Iris pigment epithelial cell (primary cell): ENCODE data around the gene MSX1.

Source experiments
- DNase-seq: peaks from one replicate; pipeline ENCODE4 v3.0.0-alpha.2; 2011; ENCODE audit warnings: low read depth

The MSX1 gene

DNA sequence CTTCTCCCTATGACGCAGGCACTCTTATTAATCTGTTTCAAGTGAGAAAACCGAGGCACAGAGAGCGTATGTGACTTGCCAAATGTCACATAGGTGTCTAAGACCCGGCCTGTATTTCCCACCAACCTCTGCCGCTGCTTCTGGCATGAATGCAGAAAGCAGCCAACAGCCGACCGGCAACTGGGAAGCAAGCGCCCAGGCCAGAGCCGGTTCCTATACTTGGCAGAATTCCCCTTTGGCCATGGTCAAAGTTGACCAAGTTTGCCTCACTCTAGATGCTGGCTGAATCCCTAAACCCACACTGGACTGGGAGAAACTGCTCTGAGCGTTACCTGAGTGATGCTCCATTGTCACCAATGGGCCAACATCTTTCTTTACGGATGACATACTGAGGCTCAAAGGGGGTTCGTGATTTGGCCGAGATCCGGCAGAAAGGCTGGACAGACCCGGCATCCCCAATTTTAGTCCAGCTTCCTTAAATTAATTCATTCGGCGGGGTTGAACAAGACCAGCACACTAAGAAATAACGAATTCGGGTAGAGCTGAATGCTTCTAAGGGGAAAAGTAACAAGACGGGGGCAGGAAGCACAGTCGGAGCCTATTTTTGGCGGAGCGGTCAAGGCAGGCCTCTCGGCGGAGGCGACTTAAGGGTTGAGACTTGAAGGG is 11.2 kb downstream of the MSX1 start:
- DNase-seq = no peak

DNA sequence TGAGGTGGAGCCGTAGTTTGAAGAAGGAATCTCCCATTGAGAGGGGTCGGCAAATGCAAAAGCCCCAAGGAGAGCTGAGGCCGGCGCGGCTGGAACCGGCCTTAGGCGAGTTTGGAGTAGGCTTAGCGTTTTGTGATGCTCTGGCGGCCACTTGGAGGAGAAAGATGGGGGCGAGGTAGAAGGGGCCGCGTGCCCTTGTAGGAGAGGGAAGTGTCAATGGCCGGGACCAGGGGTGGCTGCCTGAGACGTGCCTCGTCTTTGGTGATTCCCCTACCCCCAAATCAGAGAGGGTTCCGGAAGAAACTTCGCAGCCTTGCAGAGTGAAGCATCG is 11.7 kb downstream of the MSX1 start:
- DNase-seq = no peak

DNA sequence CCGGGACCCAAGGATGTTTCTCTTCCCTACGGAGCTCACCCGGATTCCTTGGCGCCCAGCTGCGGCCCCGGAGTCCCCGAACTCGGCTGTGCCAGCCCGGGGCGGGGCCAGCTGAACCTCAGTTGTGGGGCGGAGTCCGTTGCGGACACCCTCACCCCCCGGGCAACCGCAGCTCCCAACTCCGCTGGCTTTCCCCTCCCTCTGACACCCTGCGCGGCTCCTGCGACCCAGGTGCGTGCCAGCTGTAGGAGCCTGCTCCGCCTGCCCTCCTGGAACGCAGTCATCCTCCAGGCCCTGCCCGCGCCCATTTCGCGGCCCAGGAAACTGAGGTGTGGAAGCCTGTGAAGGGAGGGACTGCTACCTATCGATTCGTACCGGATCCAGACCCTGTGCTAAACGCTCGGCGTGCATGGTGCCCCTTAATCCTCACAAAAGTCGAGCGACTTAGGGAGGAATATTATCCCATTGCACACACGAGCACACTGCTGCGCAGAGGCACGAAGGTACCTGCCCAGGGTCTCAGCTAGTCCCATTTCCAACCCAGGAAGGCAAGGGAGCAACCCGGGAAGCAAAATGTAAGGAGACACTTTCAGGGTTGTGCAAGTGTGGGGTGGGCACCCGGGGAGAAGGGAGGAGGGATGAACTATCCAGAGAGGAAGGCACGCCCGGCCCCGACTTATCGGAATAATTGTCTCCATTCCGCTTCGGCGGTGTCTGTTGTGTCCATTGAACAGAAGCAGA is 12.3 kb downstream of the MSX1 start:
- no peak for DNase-seq

DNA sequence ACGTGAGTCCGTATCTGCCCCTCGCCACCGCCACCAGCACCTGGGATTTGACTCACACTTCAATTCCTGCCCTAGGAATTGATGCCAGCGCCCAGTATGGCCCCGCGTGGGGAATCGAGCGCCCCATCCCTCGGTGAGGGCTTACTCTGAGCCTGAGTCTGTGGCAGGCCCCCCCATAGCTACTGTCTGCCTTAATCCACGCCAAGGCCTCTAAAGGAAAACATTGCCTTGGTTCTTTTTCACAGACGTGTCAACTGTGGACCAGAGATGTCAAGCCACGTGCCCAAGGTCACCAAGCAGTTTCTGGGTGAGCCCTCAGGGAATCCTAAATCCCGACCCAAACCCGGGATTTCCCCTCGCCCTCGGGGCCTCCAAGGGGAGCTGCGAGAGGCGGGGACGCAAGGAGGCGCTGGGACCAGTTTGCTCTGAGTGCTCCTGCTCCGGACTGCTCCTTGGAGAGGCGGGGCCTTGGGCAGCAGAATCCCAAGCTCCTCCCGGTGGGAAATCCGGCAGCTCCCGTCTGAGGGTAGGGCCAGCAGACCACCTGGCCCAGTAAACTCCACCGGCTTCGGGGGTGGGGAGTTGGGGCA is 12.9 kb downstream of the MSX1 start:
- no peak for DNase-seq

DNA sequence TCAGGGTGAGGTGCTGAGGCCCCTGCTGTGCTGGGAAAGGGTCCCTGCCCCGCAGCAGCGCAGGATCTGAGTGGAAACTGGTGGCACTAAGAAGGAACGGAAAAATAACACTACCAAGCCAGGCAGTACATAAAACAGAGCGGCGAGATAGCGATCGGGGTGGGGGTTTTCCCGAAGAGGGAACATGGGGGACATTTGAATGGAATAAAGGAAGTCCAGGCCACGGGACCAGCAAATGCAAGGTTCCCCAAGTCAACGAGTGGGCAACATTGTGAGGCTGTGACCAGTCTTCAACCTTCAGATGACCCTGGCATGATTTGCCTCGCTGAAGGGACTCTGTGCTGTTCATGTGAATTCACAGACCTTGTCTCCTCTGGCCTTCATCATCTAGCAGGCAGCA is 13.7 kb downstream of the MSX1 start:
- DNase-seq = no peak

DNA sequence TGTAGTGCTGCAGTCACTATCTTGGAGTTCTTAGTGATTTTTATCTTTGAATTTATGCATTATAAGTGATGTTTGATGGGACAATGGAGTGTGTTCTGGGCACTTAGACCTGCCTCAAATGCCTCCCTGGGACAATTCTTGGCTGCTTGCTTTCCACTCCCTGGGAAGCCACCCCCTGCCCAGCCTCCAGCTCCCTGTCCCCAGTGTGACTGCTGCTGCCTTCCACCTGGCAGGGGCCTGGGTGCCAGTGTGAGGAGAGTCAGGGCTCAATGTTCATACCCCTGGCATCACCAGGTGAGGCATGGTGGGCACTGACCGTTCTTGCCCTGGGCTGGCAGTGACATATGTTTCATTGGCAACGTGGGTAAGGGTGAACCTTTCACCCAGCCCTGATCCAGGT is 14.8 kb downstream of the MSX1 start:
- no peak for DNase-seq

DNA sequence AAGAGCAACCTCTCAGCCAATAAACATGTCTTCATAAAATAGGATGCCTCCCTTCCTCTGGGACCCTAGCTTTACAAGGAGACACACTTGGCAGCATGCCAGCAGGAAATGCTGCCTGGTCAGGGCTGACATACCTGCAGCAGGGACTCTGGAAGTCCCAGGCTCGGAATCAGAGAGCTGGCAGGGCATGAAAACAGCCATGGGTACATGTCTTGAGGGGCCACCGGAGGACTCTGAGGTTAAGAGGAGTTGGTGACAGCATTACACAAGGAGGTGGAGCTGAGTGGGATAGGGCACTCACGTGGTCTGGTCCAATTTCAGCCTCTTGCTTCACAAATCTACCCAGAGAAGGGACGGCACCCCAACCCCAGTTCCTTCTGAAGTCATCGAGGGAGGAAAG is 15.7 kb downstream of the MSX1 start:
- no peak for DNase-seq

DNA sequence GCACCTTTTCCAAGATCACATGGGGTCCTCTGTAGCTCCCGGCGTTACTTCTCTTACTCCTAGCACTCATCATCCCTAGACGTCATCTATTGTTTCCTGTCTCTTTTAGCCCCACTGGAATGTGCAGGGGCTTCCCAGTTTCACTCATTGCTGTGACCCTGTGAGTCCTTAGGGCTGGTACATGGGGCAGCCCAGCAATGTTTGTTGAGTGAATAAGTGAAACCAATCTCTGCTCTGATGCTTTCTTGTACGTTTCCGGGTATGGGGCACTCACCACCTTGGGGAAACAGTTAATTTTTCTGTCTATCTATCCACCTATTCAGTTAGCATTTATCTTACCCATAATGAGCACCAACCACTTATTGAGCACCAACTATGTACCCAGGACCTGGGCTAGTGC is 16.1 kb downstream of the MSX1 start:
- no peak for DNase-seq

DNA sequence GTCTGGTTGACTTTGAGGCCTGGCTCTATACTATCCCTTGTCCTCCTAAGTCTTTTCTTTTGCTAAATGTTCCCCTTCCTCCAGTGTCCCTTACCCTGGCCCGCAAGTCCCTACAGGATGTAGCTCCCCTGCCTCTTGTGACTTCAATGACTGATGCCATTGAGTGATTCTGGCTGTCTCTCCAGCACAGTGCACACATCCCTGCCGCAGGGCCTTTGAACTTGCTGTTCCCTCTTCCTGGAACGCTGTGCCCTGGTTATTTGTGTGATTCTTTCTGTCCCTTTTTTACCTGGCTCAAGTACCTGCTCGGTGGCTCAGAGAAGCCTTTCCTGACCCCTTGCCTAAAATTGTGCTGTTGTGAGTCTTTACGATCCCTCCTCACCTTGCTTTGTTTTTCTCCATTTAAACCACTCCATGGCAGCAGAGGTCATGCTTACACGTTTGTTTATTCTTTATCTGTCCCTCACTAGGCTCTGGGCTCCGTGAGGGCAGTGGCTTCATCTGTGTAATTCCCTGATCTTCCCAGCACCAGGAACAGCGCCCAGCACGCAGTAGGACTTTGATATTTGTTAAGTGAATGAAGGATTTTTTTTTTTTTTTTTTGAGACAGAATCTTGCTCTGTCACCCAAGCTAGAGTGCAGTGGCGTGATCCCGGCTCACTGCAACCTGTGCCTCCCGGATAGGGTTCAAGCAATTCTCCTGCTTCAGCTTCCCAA is 17.6 kb downstream of the MSX1 start:
- no peak for DNase-seq

DNA sequence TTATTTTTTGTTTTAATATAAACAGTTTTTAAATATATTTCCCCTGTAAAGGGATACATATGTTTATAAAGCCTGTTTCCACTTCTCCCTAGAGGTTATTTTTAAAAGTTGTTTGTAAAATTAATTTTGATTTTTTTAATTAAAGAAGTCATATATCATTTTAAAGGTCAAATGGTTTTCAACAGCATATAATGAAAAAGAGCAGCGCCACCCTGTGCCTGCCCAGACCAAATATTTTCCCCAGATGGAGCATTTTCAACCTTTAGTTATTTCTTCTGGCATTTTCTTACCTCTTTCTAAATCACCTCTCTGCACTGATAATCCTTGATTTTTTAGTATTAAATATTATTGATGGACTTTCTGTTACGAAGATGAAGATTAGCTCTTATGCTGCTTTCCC is 21.0 kb downstream of the MSX1 start:
- peak; percentile 22 for DNase-seq

DNA sequence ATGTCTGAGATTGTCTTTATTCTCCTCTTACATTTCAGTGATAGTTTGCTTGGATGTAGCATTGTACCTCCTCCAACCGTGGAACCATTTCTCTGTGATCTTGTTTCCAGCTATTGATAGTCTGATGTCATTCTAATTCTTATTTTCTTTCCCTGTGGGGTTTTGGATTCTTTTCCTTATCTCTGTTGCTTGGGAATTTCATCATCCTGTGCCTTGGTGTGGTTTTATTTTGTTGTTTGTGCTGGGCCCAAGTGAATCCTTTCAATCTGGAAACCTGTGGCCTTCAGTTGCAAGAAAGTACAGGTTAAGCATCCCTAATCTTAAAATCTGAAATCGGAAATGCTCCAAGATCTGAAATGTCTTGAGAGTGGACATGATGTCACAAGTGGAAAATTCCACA is 22.0 kb downstream of the MSX1 start:
- DNase-seq = no peak

DNA sequence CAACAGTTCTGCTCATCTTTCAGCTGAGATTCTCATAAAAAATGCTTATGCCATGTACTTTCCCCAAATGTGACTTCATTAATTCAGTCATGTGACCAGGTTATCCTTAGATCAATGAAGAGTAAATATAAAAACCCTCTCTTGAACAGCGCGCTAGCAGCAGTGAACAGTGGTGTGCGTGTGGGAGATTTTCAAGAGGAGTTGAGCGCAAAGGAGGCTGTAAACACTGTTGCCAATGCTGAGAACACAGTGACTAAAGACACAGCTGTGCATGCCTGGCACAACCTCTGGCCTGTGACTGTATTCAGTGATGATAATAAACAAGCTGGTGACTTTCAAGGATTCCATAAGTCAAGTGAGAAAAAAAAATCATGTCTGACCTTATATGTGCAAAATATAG is 25.1 kb downstream of the MSX1 start:
- no peak for DNase-seq

DNA sequence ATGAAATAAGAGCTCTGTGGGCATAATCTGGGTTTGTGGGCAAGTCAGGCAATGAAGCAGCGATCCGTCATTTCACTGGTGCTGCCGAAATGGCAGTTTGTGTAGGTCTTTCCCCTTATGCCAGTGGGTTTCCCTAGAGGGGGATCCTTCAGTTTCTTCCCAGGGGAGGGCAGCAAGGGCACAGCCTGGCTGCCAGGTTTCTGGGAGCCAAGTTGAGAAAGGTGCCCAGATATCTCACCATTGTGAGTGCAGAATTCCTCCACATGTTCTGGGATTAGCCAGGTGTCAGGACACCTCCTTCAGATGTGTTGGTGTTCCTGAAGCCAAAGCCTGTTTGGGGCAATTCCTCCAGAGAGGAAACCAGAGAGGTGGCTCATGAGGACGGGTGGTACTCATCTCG is 28.0 kb downstream of the MSX1 start:
- no peak for DNase-seq

DNA sequence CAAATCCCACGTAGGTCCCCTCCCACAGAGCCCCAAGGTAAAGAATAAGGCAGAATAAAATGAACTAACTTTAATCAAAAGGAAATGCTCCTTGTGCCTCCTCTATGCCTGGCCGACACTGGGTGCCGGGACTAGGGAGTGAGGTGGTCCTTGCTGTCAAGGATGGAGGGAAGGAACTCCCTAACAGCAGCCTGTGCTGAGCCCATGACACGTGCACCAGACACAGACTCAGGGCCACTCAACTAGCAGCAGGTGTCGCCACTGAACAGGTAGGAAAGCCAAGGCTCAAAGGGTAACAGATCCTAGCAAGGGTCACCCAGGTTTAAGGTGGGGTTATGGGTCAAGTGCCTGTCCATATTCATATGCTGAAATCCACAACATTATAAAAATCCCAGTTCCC is 29.2 kb downstream of the MSX1 start:
- no peak for DNase-seq

DNA sequence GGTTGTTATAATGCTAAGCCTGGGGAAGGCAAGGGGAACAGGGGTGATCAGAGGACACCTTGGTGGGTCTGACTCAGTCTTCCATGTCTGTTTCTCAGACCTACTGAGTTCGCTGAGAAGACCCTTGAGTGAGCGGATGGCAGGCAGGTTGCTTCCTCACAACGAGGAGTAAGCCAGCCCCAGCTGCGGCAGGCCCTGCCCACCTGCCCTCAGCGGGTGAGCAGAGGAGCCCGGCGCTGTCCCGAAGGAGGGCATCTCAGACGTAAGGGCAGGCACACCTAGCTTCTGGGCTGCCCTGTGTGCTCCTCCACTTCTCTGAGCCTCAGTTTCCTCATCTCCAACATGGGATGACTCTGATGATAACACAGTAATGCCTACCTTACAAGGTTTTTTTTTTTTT is 30.3 kb downstream of the MSX1 start:
- no peak for DNase-seq

DNA sequence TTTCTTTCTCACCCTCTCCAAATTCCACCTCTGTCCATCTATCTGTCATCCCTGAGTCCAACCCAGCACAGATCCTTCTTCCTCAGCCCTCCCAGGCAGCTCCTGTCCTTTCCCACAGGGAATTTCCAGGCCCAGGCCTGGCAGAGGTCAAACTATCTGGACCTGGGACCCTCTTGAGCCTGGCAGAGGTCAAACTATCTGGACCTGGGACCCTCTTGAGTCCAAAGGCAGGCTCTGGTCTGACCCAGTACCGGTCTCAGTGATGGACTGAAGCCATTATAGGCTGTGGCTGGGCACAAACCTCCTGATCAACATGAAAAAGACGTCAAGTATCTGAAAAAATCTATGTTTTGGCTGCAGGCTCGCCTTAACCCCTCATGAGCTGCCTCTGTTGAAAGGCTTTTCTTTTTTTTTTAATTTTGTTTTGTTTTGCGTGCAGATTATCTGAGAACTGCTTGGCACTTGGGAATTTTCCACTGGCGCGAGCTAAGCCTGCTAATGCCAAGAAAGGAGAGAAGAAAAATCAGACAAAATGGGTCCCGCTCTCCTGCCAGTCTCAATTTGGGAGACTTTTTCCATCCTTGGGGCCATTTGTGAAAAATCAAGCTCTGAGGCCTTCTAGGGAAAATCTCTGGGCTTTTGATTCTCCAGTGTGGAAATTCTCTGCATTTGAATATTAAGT is 31.2 kb downstream of the MSX1 start:
- no peak for DNase-seq

DNA sequence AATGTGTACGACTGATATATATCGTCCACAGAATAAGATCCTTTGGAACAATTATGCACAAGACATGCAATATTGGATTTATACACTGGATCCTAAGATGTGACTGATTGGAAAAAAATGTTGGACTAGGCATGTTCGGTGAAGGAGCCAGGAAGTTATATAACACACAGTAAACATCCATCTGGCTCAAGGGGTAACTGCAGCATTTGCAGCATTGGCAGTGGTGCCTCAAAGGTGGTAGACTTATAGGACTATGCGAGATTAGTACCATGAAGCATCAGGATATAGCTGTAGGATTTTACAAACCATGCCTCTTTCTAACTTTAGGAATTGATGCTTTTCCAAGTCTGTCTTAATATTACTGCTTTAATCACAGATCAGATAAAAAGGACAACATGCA is 34.3 kb downstream of the MSX1 start:
- DNase-seq = no peak

DNA sequence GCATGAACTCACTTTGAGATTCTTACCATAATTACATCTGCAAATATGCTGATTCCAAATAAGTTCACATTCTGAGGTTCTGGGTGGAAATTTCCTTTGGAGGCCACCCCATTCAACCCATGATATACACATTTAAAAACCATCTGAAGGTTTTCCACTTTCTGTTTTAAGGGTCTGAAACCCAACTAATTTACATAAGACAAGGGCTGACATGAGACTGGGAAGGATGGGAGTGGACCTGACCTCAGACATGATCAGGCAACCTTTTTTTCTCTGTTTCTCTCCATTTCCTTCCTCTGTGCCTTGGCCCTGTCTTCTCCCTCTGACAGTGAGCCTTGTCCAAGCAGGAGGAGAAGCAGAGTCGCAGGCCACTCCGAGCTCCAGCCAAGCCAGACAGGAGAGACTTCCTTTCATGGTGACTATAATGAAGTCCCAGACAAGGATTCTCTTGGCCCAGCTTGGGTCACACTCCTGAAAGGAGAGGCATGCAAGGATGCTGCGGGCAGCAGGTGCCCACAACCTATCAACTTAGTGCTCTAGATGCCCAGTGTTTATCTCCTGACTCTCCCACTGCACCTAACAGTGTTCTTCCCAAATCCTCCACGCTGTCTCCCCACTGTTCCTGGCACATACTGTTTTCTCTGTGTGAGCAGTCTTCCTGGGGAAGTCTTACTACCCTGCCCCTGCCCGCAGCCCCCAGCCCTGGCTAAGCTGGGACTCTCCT is 39.9 kb downstream of the MSX1 start:
- no peak for DNase-seq

DNA sequence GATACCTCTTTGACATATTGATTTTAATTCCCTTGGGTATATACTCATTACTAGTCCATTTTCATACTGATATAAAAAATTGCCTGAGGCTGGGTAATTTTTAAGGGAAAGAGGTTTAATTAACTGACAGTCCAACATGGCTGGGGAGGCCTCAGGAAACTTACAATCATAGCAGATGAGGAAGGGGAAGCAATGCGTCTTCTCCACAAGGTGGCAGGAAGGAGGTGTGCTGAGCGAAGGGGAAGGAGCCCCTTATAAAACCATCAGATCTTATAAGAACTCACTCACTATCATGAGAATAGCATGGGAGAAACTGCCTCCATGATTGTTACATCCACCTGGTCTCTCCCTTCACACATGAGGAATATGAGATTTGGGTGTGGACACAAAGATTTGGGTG is 42.4 kb downstream of the MSX1 start:
- no peak for DNase-seq

DNA sequence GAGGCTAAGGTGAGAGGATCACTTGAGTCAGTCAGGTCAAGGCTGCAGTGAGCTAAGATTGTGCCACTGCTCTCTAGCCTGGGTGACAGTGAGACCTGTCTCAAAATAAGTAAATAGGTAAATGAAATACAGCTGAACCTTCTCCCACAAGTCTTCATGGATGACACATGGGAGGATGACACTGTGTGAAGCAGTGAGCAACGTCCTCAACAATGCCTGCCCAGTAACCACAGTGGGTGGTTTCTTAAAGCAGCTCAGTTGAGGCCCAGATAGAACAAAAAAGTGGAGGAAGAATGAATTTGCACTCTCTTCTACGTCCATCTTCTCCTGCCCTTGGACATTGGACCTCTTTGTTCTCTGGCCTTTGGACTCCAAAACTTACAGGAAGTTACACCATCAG is 52.7 kb downstream of the MSX1 start:
- no peak for DNase-seq

DNA sequence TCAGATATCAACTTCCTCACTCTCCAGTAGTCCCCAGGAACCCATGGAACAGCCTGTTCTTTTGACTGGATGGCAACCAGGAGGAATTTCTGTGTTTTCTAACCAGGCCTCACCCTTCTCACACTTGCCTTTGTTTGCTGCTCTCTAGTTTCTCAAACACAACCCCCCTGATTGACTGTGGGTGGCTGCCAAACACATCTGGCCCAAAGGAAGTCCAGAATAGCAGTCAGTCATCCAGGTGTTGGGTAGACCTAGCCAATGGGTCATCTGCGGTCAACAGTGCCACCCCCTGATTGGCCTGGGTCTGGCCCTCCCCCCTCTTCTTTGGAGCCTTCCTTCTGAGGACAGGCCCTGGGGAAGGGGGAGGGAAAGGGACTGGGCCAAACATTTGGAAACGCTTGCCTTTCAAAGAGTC is 53.7 kb downstream of the MSX1 start:
- DNase-seq = no peak
